GM12865 (cell line): Measurements from ENCODE around the gene PIGP.
"Not testable (repeated sequence)": the region's sequence is repeated elsewhere in the genome, so short reads cannot be mapped to it uniquely, and the experiment has no call there.

Experiments used
- DNase-seq: peaks from one replicate; pipeline ENCODE4 v3.0.0; 2010; ENCODE audit warnings: low read depth
- H3K4me3 ChIP-seq: 2 replicates; pipeline ENCODE4 v1.5.1; 2011; ENCODE audit warnings: mild to moderate bottlenecking, low read depth, low read length, control low read depth
- CTCF ChIP-seq: IDR thresholded peaks from 2 replicates; pipeline ENCODE4 v1.5.1; 2011; ENCODE audit warnings: low read length, control low read depth, low read depth, inconsistent platforms; ENCODE audit not compliant: insufficient read depth; ENCODE audit errors: missing control alignments

The PIGP gene

GRCh38 chr21:37072988-37073416 is at the start of gene PIGP, which contains the start of gene TTC3:
TSS of gene PIGP (minus strand) at chr21:37073071. CDS start at chr21:37072515, 556 bp downstream.
TSS of gene TTC3 (plus strand) at chr21:37073254. CDS start at chr21:37087258, 14,004 bp downstream.
- peak within 1 kb of the TSS; percentile 100 for H3K4me3 ChIP-seq
- DNase-seq = peak; percentile 97
- TF ChIP-seq CTCF = no peak

GRCh38 chr21:37119421-37120218 is 46.7 kb upstream of the PIGP start:
- TF ChIP-seq CTCF = no peak
- H3K4me3 ChIP-seq = no peak overlapping the region
- no peak for DNase-seq

GRCh38 chr21:37118187-37118826 is 45.4 kb upstream of the PIGP start:
- no peak for TF ChIP-seq CTCF
- DNase-seq = no peak
- H3K4me3 ChIP-seq = no peak overlapping the region

GRCh38 chr21:37117204-37117603 is 44.3 kb upstream of the PIGP start:
- no peak for TF ChIP-seq CTCF
- H3K4me3 ChIP-seq = no peak overlapping the region
- no peak for DNase-seq

DNA sequence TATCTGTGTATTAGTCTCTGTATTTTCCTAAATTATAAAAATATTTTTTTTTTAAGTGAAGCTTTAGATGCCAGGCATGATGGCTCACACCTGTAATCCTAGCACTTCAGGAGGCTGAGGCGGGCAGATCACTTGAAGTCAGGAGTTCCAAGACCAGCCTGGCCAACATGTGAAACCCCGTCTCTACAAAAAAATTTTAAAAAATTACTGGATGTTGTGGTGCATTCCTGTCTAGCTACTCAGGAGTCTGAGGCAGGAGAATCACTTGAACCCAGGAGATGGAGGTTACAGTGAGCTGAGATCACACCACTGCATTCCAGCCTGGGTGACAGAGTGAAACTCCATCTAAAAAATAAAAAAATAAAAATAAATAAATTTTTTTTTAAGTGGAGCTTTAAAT is 43.6 kb upstream of the PIGP start:
- not testable (repeated sequence) for H3K4me3 ChIP-seq, DNase-seq

DNA sequence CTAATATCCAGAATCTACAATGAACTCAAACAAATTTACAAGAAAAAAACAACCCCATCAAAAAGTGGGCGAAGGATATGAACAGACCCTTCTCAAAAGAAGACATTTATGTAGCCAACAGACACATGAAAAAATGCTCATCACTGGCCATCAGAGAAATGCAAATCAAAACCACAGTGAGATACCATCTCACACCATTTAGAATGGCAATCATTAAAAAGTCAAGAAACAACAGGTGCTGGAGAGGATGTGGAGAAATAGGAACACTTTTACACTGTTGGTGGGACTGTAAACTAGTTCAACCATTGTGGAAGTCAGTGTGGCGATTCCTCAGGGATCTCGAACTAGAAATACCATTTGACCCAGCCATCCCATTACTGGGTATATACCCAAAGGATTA is 41.4 kb upstream of the PIGP start:
- not testable (repeated sequence) for H3K4me3 ChIP-seq, DNase-seq

DNA sequence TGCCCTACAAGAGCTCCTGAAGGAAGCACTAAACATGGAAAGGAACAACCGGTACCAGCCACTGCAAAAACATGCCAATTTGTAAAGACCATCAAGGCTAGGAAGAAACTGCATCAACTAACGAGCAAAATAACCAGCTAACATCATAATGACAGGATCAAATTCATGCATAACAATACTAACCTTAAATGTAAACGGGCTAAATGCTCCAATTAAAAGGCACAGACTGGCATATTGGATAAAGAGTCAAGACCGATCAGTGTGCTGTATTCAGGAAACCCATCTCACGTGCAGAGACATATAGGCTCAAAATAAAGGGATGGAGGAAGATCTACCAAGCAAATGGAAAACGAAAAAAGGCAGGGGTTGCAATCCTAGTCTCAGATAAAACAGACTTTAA is 38.2 kb upstream of the PIGP start:
- H3K4me3 ChIP-seq, DNase-seq: not testable (repeated sequence)

DNA sequence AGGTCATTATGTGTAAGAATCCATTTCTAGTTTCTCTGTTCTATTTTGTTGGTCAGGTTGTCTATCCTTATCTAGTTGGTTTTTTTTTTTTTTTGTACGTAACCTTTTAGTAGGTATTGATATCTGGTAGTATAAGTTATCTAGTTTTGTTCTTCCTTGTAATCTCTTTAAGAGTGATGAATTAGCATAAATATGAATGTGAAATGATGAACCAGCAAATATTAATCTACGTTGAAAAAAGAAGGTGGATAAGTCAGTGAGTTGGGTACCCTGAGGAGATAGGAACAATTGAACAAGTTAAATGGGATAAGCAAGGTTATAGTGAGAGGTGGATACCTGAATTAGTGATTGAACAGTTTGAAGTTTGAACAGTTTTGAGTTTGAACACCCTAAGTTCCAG is 34.1 kb upstream of the PIGP start:
- DNase-seq = no peak
- H3K4me3 ChIP-seq = no peak overlapping the region
- no peak for TF ChIP-seq CTCF

DNA sequence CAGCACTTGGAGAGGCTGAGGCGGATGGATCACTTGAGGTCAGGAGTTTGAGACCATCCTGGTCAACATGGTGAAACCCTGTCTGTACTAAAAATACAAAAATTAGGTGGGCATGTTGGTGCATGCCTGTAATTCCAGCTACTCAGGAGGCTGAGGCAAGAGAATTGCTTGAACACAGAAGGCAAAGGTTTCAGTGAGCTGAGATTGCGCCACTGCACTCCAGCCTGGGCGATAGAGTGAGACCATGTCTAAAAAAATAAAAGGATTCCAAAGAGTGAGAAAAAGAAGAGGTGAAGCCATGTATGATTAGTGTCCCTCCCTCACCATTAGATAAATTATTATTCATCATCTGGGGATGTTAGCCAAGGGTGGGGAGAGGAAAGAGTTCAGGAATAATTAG is 29.9 kb upstream of the PIGP start:
- DNase-seq, H3K4me3 ChIP-seq: not testable (repeated sequence)
